Coronary artery (tissue), 2 donors: Measurements from ENCODE around the gene GPBAR1.
A peak's percentile ranks its signal among the peaks of the same experiment; 100 is the strongest.

Experiments
- DNase-seq: peaks from one replicate; pipeline ENCODE4 v3.0.0-alpha.2; 2017; ENCODE audit warnings: low spot score
- H3K27ac ChIP-seq, 2 donors: fragments of 200-600 bp; sonication (generic); one replicate each; pipeline ENCODE4 v1.5.1; 2016 to 2019
- H3K4me3 ChIP-seq: fragments of 200-600 bp; sonication (generic); 2 replicates; pipeline ENCODE4 v1.5.1; 2016; ENCODE audit warnings: mild to moderate bottlenecking, moderate library complexity
- TF ChIP-seq, protein P1 (sequence below): fragments of 200-600 bp; sonication (generic); IDR thresholded peaks from one replicate; pipeline ENCODE4 v1.5.1; 2019; ENCODE audit warnings: antibody characterized with exemption

Gene GPBAR1

DNA sequence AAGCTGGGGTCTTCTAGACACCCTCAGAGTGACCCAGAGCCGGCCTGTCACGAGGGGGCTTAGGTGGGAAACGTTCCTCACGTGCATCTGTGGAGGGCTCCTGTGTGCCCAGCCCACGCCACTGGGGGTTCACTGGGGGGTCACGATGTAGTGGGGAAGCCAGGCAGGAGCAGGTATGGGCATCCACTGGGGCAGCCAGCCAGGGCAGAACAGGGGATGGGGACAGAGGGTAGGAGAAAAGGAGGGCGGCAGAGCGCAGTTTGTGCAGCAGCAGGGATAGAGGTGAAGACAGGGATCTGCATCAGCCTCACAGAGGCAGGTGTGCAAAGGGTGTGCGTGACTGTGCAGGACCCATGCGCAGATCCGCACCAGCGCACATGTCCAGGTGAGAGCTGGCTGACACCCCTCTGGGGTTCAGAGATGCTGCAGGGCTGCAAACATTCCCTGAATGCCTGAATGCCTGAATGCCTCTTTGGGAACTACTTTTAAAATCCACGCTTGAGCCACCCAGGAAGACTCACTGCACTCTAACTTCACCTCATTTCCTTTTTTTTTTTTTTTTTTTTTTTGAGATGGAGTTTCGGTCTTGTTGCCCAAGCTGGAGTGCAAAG lies 19.6 kb downstream of the GPBAR1 start:
- Histone ChIP-seq H3K27ac (peak overlapping the region in 1 of 2 donors; percentile 46), H3K4me3 (no peak overlapping the region)
- DNase-seq = no peak
- TF ChIP-seq, protein P1, sequence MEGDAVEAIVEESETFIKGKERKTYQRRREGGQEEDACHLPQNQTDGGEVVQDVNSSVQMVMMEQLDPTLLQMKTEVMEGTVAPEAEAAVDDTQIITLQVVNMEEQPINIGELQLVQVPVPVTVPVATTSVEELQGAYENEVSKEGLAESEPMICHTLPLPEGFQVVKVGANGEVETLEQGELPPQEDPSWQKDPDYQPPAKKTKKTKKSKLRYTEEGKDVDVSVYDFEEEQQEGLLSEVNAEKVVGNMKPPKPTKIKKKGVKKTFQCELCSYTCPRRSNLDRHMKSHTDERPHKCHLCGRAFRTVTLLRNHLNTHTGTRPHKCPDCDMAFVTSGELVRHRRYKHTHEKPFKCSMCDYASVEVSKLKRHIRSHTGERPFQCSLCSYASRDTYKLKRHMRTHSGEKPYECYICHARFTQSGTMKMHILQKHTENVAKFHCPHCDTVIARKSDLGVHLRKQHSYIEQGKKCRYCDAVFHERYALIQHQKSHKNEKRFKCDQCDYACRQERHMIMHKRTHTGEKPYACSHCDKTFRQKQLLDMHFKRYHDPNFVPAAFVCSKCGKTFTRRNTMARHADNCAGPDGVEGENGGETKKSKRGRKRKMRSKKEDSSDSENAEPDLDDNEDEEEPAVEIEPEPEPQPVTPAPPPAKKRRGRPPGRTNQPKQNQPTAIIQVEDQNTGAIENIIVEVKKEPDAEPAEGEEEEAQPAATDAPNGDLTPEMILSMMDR = no peak

DNA sequence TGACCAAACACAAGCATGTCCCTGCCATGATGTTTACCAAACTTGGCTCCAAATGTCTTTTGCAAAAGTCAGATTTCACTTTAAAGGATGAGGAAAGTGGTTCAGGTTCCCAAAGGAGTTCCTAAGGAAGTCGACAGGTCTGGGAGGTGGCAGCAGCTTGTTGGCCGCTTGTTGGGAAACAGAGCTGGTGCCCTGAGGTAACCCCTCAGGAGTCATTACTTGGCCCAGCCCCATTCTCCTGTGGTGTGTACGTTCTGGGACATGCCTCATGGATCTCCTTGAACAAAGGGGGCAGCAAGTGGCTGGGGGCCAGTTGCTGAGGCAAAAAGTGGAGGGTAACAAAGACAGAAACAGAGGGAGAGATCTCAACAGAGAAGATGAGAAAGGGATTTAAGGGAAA lies 20.6 kb downstream of the GPBAR1 start:
- Histone ChIP-seq H3K27ac (peak overlapping the region; percentile 97 to 98), H3K4me3 (no peak overlapping the region)
- TF ChIP-seq, protein P1 = no peak
- no peak for DNase-seq

DNA sequence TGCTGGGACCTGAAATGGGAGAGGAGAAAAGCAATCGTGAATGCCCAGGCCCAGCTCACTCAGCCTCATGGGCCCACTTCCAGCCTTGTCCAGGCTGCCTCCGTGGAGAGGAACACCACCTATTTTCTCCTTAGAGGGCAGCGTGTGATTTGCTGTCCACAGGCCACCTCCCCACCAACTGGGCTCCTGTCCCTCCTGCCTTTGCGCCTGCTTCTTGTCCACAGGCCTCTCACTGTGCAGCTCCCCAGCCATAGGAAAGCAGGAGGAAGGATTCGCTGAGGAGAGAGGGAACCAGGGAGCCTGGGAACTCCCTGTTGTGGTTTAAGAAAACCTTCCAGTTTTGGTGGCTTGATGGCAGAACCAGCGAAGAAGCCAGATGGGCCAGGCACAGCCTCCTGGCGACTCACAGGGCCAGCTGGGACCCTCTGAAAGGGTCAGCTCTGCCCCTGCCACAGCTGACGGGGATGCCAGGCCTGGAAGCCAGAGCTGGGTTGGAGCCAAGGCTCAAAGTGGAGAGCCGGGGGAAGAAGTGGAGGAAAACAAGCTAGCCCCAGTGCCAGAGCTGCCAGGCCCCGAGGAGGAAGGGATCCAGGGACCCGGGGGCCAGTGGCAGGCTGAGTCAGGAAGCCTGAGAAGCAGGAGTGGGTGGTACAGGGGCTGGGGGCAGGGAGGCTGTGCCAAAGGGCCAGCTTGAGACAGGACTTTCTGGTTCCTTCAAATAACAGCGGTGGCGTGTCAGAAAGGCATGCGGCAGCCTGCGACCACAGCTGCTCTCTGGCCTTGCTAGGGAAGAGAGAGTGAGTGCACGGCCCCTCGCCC lies 21.6 kb downstream of the GPBAR1 start:
- TF ChIP-seq, protein P1 = no peak
- Histone ChIP-seq H3K27ac (peak overlapping the region; percentile 97 to 98), H3K4me3 (peak overlapping the region; percentile 26)
- peak; percentile 83 for DNase-seq

DNA sequence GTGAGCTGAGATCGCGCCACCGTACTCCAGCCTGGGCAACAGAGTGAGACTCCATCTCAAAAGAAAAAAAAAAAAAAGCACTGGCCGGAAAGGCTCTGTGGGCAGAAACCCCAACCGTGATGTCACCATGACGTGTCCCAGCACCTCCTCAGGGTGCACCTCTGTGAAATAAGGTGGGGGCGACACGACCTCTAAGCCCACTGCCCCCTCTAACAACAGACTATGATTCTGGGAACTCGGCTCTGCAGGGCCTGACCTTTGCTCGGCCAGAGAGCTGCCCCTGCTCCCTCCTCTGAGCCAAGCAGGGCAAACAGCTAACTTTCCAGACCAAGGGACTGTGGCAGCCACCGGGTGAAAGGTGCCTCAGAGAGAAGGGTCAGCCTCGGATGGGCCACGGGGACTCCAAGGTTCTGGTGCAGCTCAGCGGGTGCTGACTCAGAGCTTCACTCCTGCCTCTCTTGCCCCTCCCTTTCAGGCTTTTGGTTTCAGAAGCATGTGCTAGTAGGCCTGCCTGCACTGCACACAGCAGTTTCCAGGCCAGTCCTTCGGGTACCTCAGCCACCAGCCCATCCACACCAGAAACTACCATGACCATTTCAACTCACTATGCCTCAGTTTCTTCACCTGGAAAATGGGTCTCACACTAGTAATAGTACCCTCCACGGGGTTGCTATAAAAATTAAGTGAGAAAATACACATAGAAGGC lies 23.4 kb downstream of the GPBAR1 start:
- Histone ChIP-seq H3K4me3 (peak overlapping the region; percentile 59), H3K27ac (peak overlapping the region; percentile 97 to 98)
- TF ChIP-seq, protein P1 = no peak
- peak; percentile 85 for DNase-seq

DNA sequence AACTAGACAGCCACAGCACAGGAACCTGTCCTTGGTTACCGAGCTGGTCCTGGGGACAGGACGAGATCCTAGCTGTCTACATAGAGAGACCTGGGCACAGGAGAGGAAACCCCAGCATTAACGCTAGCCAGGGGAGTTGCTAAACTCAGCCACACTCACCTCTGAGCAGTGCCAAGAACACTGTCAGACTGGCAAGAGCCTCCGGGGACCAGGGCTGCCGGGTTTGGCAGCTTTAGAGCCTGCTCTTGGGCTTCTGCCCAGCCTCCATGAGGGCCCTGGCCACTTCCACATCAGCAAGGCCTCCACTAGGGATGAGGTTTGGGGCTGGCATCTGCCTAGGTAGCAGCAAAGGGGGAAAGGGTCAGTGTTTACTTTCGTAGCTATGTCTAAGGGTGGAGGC lies 24.8 kb downstream of the GPBAR1 start:
- peak overlapping the region; percentile 73 for H3K4me3 ChIP-seq
- H3K27ac ChIP-seq = peak overlapping the region; percentile 97 to 98
- TF ChIP-seq, protein P1 = no peak
- peak; percentile 90 for DNase-seq

GRCh38 chr2:218286570-218287459 lies 26.0 kb downstream of the GPBAR1 start:
- Histone ChIP-seq H3K4me3 (peak overlapping the region; percentile 73), H3K27ac (peak overlapping the region; percentile 97 to 98)
- peak; percentile 96 for DNase-seq
- TF ChIP-seq, protein P1 = no peak
